DMS153 treated with DMSO at 0.1 percent for 48 hours (cell line): Measurements from ENCODE around the gene AKNA.

Experiments used
- DNase-seq: peaks from one replicate; lab custom pipeline; 2025; ENCODE audit not compliant: unreplicated experiment; lab: John Stamatoyannopoulos, UW

Gene AKNA

DNA sequence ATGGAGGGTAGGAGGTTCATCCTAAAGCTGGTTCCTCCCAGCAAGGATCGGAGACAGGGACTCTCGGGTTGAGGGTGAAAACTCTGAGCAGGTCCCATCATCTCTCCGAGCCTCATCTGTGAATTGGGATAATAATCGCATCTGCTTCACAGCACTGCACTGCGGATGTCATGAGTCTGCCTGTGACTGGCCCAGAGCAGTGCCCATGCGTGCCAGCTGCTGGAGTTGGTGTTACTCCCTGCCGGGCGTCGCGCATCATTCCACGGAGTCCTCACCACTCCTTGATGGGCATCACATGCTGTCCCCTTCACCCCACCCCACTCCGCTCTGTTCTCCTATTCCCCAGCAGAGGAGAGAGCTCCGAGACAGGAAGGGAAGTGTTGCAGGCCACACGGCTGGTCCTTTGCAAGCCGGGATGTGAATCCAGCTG lies 100.0 kb downstream of the AKNA start:
- DNase-seq, result no peak

DNA sequence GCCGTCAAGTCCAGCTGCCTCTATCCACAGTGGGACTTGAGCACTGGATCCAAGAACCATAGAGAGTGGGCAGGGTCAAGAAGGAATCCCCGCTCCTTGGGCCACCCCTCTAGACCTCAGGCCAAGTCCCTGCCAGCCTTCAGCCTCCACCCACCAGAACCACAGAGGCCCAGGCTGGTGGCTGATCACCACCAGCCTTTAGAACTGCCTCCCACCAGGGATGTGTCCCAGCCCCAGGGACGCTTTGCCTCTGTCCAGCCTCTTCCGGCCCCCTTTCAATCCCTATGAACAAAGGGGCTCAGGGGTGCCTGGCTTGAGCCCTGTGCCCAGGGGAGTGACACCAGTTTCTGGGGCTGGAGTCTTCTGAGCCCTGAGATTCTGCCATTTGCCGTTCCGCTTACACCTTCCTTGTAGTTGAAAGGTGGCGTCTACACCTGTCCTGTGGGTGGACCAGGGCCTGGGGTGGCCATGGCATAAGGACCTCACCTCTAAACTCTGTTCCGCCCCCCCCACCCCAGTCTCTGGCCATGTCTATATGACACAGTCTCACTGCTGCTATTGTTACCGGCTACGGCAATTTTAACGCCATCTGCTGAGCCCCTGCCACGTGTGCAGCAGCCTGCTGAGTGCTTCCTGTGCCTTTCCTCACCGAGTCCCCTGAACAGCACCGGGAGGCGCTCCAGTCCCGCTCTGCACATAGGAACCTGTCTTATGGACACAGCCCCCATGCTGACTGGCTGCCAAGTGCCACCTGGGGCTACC lies 100.6 kb downstream of the AKNA start:
- DNase-seq, result peak; percentile 15

DNA sequence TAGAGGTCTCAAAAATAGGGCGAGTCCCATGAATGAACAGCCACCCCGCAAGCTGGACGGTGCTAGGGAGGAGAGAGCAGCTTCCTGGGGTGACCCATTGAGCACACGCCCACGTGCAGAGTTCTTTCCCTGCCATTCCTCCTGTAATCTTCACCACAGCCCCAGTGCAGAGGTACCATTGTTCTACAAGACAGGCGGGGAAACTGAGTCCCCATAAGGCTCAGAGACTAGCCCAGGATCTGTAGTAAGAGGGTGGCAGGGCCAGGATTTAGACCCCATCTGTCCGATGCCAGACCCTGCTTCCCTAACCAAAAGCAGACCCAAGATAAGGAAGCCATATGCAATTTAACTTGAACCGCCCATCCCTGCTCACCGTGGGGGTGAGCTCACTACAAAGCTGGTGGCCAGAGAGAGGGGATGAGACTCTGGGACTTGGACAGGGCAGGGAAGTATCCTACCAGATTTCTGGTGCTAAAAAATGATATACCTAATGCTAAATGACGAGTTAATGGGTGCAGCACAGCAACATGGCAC lies 101.6 kb downstream of the AKNA start:
- no peak for DNase-seq

DNA sequence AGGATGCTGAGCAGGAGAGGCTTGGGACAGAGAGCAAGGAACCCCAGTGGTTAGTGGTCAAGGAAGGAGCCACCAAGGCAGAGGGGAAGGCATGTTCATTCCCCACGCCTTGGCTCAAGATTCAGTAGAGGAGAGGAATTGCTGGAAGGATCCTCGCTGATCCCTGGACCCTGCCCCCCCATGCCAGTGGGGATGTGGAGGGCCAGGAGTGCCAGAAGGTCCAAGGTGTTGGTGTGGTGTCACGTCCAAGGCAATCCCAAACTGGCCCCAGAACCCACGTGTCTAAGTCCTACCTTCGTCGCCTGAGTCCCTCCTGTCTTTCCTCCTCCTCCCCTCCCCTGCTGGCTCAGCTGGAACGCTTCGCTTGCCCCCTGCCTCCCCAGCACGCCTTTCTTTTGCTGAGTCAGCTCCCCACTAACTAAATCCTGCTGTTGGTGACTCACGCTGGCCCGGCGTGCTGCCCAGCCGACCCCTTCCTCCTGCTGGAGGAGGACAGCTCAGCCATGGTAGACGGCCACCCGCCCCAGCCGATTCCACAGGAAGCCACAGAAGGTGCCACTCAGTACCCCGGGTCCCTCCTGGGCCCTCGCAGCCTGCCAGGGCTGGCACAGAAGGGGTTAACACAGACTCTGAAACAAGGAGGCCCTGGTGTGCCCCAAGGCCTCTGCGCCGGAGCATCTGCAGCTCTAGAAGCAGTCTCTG lies 102.5 kb downstream of the AKNA start:
- DNase-seq, result no peak

DNA sequence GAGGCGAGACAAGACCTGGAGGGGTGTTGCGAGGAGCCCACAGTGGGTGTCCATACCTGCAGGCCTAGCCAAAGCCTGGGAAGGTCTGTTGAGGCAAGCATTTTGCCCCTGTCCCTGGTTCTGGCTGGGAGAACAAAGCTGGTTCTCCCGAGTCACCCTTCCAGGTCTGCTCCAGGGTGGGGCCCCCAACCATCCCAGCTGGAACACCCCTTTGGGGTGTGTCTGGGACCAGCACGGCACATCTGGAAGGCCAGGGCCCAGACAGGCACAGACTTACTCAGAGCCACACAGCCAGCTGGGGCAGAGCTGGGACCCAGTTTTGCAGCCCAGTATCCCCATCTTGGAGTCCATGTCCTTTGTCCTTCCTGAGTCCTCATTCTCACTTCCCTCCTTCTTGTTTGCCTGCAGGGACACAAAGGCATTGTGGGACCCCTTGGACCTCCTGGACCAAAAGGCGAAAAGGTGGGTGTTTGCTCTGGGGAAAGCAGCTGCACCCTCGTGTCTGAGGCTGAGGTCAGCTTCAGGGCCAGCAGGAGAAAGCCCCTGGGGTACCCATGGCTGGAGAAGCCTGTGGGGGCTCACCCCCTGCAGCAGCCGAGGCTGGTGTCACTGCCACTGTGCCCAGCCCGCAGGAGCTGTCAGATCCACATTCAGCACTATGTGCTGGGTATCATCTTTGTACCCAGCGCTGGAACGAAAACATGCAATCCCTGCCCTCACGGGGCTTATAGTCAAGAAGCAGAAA lies 103.3 kb downstream of the AKNA start:
- DNase-seq, result no peak
